HG03025 (cell line): Measurements from ENCODE around the gene GOLGA6L10.
"Not testable (repeated sequence)": the region's sequence is repeated elsewhere in the genome, so short reads cannot be mapped to it uniquely, and the experiment has no call there.

Experiments used
- ATAC-seq: cut with Tn5 transposase; IDR thresholded peaks from one replicate; pipeline ENCODE4 v1.9.1; 2021; ENCODE audit warnings: mild to moderate bottlenecking, moderate library complexity; ENCODE audit not compliant: unreplicated experiment, low FRiP score

GOLGA6L10 gene

GRCh38 chr15:82320861-82321260, 28.4 kb downstream of the GOLGA6L10 start:
- ATAC-seq: not testable (repeated sequence)

GRCh38 chr15:82319522-82320278, 29.6 kb downstream of the GOLGA6L10 start:
- ATAC-seq: not testable (repeated sequence)

GRCh38 chr15:82318281-82318680, 31.0 kb downstream of the GOLGA6L10 start:
- not testable (repeated sequence) for ATAC-seq

- ATAC-seq: not testable (repeated sequence)
Measured at GRCh38 chr15:82317516-82317915, 31.8 kb downstream of the GOLGA6L10 start.

GRCh38 chr15:82317091-82317489, 32.2 kb downstream of the GOLGA6L10 start:
- no peak for ATAC-seq

- not testable (repeated sequence) for ATAC-seq
Measured at GRCh38 chr15:82316247-82317090, 32.8 kb downstream of the GOLGA6L10 start.

- ATAC-seq: no peak
Measured at GRCh38 chr15:82315519-82316246, 33.6 kb downstream of the GOLGA6L10 start.

GRCh38 chr15:82314769-82315518, 34.3 kb downstream of the GOLGA6L10 start:
- ATAC-seq: no peak

GRCh38 chr15:82313951-82314768, 35.1 kb downstream of the GOLGA6L10 start:
- ATAC-seq: not testable (repeated sequence)

- ATAC-seq: no peak
Measured at GRCh38 chr15:82313446-82313845, 35.8 kb downstream of the GOLGA6L10 start.

GRCh38 chr15:82312586-82313349, 36.5 kb downstream of the GOLGA6L10 start:
- no peak for ATAC-seq

GRCh38 chr15:82311321-82311720, 38.0 kb downstream of the GOLGA6L10 start:
- ATAC-seq: not testable (repeated sequence)

- ATAC-seq: no peak
Measured at GRCh38 chr15:82309802-82310201, 39.5 kb downstream of the GOLGA6L10 start.

- no peak for ATAC-seq
Measured at GRCh38 chr15:82307714-82308081, 41.6 kb downstream of the GOLGA6L10 start.

GRCh38 chr15:82306791-82307713, 42.2 kb downstream of the GOLGA6L10 start:
- no peak for ATAC-seq

GRCh38 chr15:82305621-82306048, 43.6 kb downstream of the GOLGA6L10 start:
- ATAC-seq: no peak

- no peak for ATAC-seq
Measured at GRCh38 chr15:82304778-82305090, 44.5 kb downstream of the GOLGA6L10 start.
